GM12878 (cell line): ENCODE results near the gene CDC42SE2. TPM values are rescaled to one million over a fixed set of nuclear protein-coding genes. Genes with fewer than 3 reads are reported as not detected.

ENCODE experiments used
- ATAC-seq: fragments of 200-7000 bp; cut with Tn5 transposase; 3 replicates; pipeline ENCODE4 v1.9.1; 2020; ENCODE audit warnings: mild to moderate bottlenecking, moderate library complexity
- BruUV-seq: library from RNA; stranded (reverse); fragments of 400-500 nt; replicated peaks from 2 replicates; lab custom pipeline; 2021; lab: Mats Ljungman, UMichigan
- CTCF ChIA-PET: fragments of 300-600 bp; sonication (Branson Sonifier 250); formaldehyde crosslinking; extraction: SDS; loops from one replicate; lab custom pipeline; 2021; ENCODE audit warnings: inconsistent platforms; lab: Yijun Ruan, JAX
- POLR2A ChIA-PET: fragments of 350-600 bp; formaldehyde crosslinking; extraction: SDS; loops from one replicate; lab custom pipeline; 2021; ENCODE audit warnings: inconsistent platforms; lab: Charles Lee
- RAD21 ChIA-PET: fragments of 300-600 bp; sonication (Branson Sonifier 250); formaldehyde crosslinking; loops from one replicate; lab custom pipeline; 2023; ENCODE audit warnings: antibody characterized with exemption; ENCODE audit not compliant: unreplicated experiment; lab: Charles Lee
- SMC1A ChIA-PET: fragments of 300-600 bp; sonication (Branson Sonifier 250); formaldehyde crosslinking; loops from one replicate; lab custom pipeline; 2023; ENCODE audit not compliant: unreplicated experiment, uncharacterized antibody; lab: Charles Lee
- DNase-seq: peaks from one replicate; pipeline ENCODE4 v3.0.0-alpha.2; 2011; ENCODE audit warnings: low read depth, low spot score
- FAIRE-seq: peaks from 3 replicates; lab custom pipeline; 2011; peaks lifted over from hg19 to GRCh38; lab: Jason Lieb, UNC
- H2AFZ ChIP-seq: 2 replicates; pipeline ENCODE4 v1.6.0; 2011; ENCODE audit warnings: low read depth, low read length, control low read depth; ENCODE audit not compliant: control insufficient read depth
- H3K27ac ChIP-seq: 2 replicates; pipeline ENCODE4 v1.5.1; 2011; ENCODE audit warnings: control low read depth; ENCODE audit not compliant: control insufficient read depth, insufficient read depth
- H3K27me3 ChIP-seq, 2 experiments: replicated peaks in 1 of 2; 2 replicates each; pipeline versions ENCODE4 v1.6.0 to v1.6.1; 2011; ENCODE audit warnings: low read length in 1 of 2; ENCODE audit not compliant: control insufficient read depth in 2 of 2, insufficient read depth in 2 of 2
- H3K36me3 ChIP-seq, 2 experiments: 2 replicates each; pipeline ENCODE4 v1.5.1; 2011; ENCODE audit warnings: low read length in 1 of 2; ENCODE audit not compliant: control insufficient read depth in 2 of 2, insufficient read depth in 2 of 2
- H3K4me1 ChIP-seq: 2 replicates; pipeline ENCODE4 v1.6.1; 2011; ENCODE audit warnings: mild to moderate bottlenecking, low read length, moderate library complexity, mixed read lengths; ENCODE audit not compliant: control insufficient read depth, insufficient read depth
- H3K4me2 ChIP-seq: 2 replicates; pipeline ENCODE4 v1.6.0; 2011; ENCODE audit warnings: control low read depth; ENCODE audit not compliant: control insufficient read depth, insufficient read depth
- H3K4me3 ChIP-seq: fragments of 200-600 bp; sonication (generic); 2 replicates; pipeline ENCODE4 v1.5.1; 2016
- H3K79me2 ChIP-seq: 2 replicates; pipeline ENCODE4 v1.6.0; 2011; ENCODE audit warnings: low read length; ENCODE audit not compliant: control insufficient read depth, insufficient read depth
- H3K9ac ChIP-seq: 2 replicates; pipeline ENCODE4 v1.8.0; 2011; ENCODE audit warnings: low read length, control low read depth, mixed read lengths; ENCODE audit not compliant: control insufficient read depth, insufficient read depth
- H3K9me3 ChIP-seq: replicated peaks from 3 replicates; pipeline ENCODE4 v1.5.1; 2011; ENCODE audit warnings: mild to moderate bottlenecking, low read length; ENCODE audit not compliant: control insufficient read depth, insufficient read depth
- H4K20me1 ChIP-seq: 2 replicates; pipeline ENCODE4 v1.6.0; 2011; ENCODE audit not compliant: control insufficient read depth, insufficient read depth
- ATF3 ChIP-seq: IDR thresholded peaks from 2 replicates; pipeline ENCODE4 v1.6.1; 2011; ENCODE audit warnings: low read depth, mild to moderate bottlenecking, low read length, moderate library complexity, borderline replicate concordance; ENCODE audit errors: extremely low read depth
- CBX3 ChIP-seq: fragments of 200-600 bp; sonication (generic); IDR thresholded peaks from 2 replicates; pipeline ENCODE4 v1.6.1; 2016; ENCODE audit warnings: low read depth, borderline replicate concordance
- CHD1 ChIP-seq: IDR thresholded peaks from 2 replicates; pipeline ENCODE4 v1.6.1; 2012; ENCODE audit warnings: low read depth, low read length, improper control_type of control experiment
- CREB1 ChIP-seq: IDR thresholded peaks from 2 replicates; pipeline ENCODE4 v1.6.1; 2012; ENCODE audit warnings: low read depth, mild to moderate bottlenecking, inconsistent platforms
- ELK1 ChIP-seq: IDR thresholded peaks from 2 replicates; pipeline ENCODE4 v1.6.1; 2012; ENCODE audit warnings: low read depth, low read length, improper control_type of control experiment
- IKZF1 ChIP-seq: fragments of 450-650 bp; conservative IDR thresholded peaks from 2 replicates; pipeline ENCODE4 v1.6.1; 2017; ENCODE audit warnings: antibody characterized with exemption, mild to moderate bottlenecking
- KDM1A ChIP-seq: fragments of 200-600 bp; sonication (generic); IDR thresholded peaks from 2 replicates; pipeline ENCODE4 v1.6.1; 2016; ENCODE audit warnings: borderline replicate concordance
- MAX ChIP-seq: IDR thresholded peaks from 2 replicates; pipeline ENCODE4 v1.6.1; 2012; ENCODE audit warnings: low read depth, low read length, improper control_type of control experiment
- MXI1 ChIP-seq: fragments of 150-350 bp; IDR thresholded peaks from 2 replicates; pipeline ENCODE4 v1.6.1; 2011; ENCODE audit warnings: low read depth, mild to moderate bottlenecking, inconsistent platforms, low read length, improper control_type of control experiment
- MYB ChIP-seq: fragments of 150-350 bp; IDR thresholded peaks from 2 replicates; pipeline ENCODE4 v1.6.1; 2014; ENCODE audit warnings: mild to moderate bottlenecking, low read depth, low read length, borderline replicate concordance
- NFYB ChIP-seq: IDR thresholded peaks from 2 replicates; pipeline ENCODE4 v1.6.1; 2011; ENCODE audit warnings: low read depth, mild to moderate bottlenecking, low read length, improper control_type of control experiment, moderate library complexity; ENCODE audit not compliant: insufficient read depth
- NKRF ChIP-seq: fragments of 450-650 bp; conservative IDR thresholded peaks from 2 replicates; pipeline ENCODE4 v1.6.1; 2017; ENCODE audit warnings: mild to moderate bottlenecking, moderate library complexity
- PML ChIP-seq: IDR thresholded peaks from 2 replicates; pipeline ENCODE4 v1.6.1; 2012; ENCODE audit warnings: low read length, inconsistent platforms
- RCOR1 ChIP-seq: conservative IDR thresholded peaks from 2 replicates; pipeline ENCODE4 v1.6.1; 2012; ENCODE audit warnings: low read depth, low read length, improper control_type of control experiment
- SMARCA5 ChIP-seq: fragments of 450-650 bp; IDR thresholded peaks from 2 replicates; pipeline ENCODE4 v1.6.1; 2017; ENCODE audit warnings: mild to moderate bottlenecking
- SP1 ChIP-seq: IDR thresholded peaks from one replicate; pipeline ENCODE4 v1.6.1; 2011; ENCODE audit warnings: low read depth, low read length
- SUZ12 ChIP-seq: fragments of 200-600 bp; sonication (generic); IDR thresholded peaks from one replicate; pipeline ENCODE4 v1.6.1; 2018; ENCODE audit warnings: antibody characterized with exemption, mild to moderate bottlenecking; ENCODE audit not compliant: unreplicated experiment
- TCF7 ChIP-seq: IDR thresholded peaks from 2 replicates; pipeline ENCODE4 v1.6.1; 2014; ENCODE audit warnings: antibody characterized with exemption, borderline replicate concordance
- USF1 ChIP-seq: IDR thresholded peaks from 2 replicates; pipeline ENCODE4 v1.6.1; 2011; ENCODE audit warnings: borderline replicate concordance, low read depth, mild to moderate bottlenecking, moderate library complexity, mixed read lengths, low read length; ENCODE audit not compliant: insufficient read depth; ENCODE audit errors: extremely low read length
- WGBS: methylation state at CpG from one replicate; pipeline ENCODE4 v1.1.6; 2016; ENCODE audit warnings: low lambda C conversion rate; ENCODE audit not compliant: insufficient replicate concordance, insufficient coverage; ENCODE audit errors: missing lambda C conversion rate; 5-methylcytosine and 5-hydroxymethylcytosine counted together
- in situ Hi-C: fragments of 300-500 bp; cut with MboI; formaldehyde crosslinking; loops from 9 replicates; pipeline ENCODE4 v1.14.3; 2018; ENCODE audit warnings: mixed read lengths
- intact Hi-C: fragments of 100-400 bp; cut with micrococcal nuclease; formaldehyde crosslinking; loops from one replicate; pipeline ENCODE4 v1.14.2; 2022; ENCODE audit not compliant: unreplicated experiment
- polyA plus RNA-seq, 11 experiments: library from polyadenylated mRNA; depleted of rRNA in 4 of 11; unstranded in 6 of 11; stranded (reverse) in 5 of 11; fragments of >200 nt; fragmentation: Nextera tagmentation in 4 of 11; fragmentation: Illumina TruSeq in 1 of 11; extraction: Ambion mirVana in 4 of 11; extraction: Trizol in 1 of 11; gene quantifications; 1 replicate in 1 of 11; 2 replicates in 10 of 11; pipeline versions ENCODE4 v1.2.1 to v1.2.3, GENCODE V29; 2011 to 2016; ENCODE audit warnings: inconsistent platforms in 2 of 11, missing spikeins in 2 of 11, low read depth in 1 of 11
- total RNA-seq, 4 experiments: library from RNA; depleted of rRNA in 3 of 4; stranded (reverse); fragments of >200 nt in 3 of 4; fragmentation: Illumina TruSeq in 1 of 4; extraction: Trizol in 1 of 4; gene quantifications; 2 replicates each; pipeline versions ENCODE4 v1.2.1 to v1.2.3, GENCODE V29; 2013 to 2021

Gene CDC42SE2
- total and polyA plus RNA-seq, 10 of the 15 experiments (the other 5 are each of a cell fraction or from before 2014, with no cell fraction given): 57.0 to 148 (median 80.3) TPM

GRCh38 chr5:131303537-131303936, 39.7 kb downstream of the CDC42SE2 start:
- WGBS: 100% methylated on average over 1 of the region's 1 CpG
- Histone ChIP-seq H3K27ac (no peak overlapping the region), H2AFZ (no peak overlapping the region), H3K4me3 (no peak overlapping the region), H3K9ac (no peak overlapping the region), H3K36me3 (peaks cover 0 to 14% of the 10 kb centered on the region in 2 experiments; a peak in 3 of 4 replicates), H3K4me1 (no peaks in the 10 kb centered on the region)
- DNase-seq: no peak
- POLR2A ChIA-PET: interaction anchor here (1.1 kb wide), 1 partner anchor 53 kb away, joined by 4 read pairs; no protein-coding TSS in a partner anchor
- ATAC-seq: no peak
- no peak for TF ChIP-seq SUZ12
- no peak for TF ChIP-seq ELK1
- no peak for TF ChIP-seq MYB
- no peak for TF ChIP-seq RCOR1
- TF ChIP-seq CREB1: no peak
- TF ChIP-seq SP1: no peak
- TF ChIP-seq NKRF: no peak
- no peak for TF ChIP-seq NFYB
- TF ChIP-seq KDM1A: no peak
- TF ChIP-seq IKZF1: no peak
- no peak for TF ChIP-seq CBX3
- no peak for TF ChIP-seq TCF7
- TF ChIP-seq MXI1: no peak
- TF ChIP-seq MAX: no peak
- TF ChIP-seq SMARCA5: no peak
- TF ChIP-seq USF1: no peak
- TF ChIP-seq PML: no peak
- TF ChIP-seq CHD1: no peak
- TF ChIP-seq ATF3: no peak
- TF ChIP-seq, all 136 proteins: peak for 0
- H3K4me2 ChIP-seq: no peak overlapping the region
- no peak for FAIRE-seq
- no TSS peak for BruUV-seq
- ChIA-PET SMC1A (interaction anchor here (1.1 to 1.6 kb wide), 2 partner anchors 31 to 38 kb away, joined by 3 read pairs; no protein-coding TSS in a partner anchor), CTCF (interaction anchor here (0.9 to 1.2 kb wide), 2 partner anchors 78 to 111 kb away, joined by 3 to 4 read pairs; no protein-coding TSS in a partner anchor), RAD21 (interaction anchor here (1.0 kb wide), 1 partner anchor 20 kb away, joined by 3 read pairs; no protein-coding TSS in a partner anchor)
- in situ Hi-C loops: no loop called here
- H4K20me1 ChIP-seq: no peaks in the 10 kb centered on the region; the same call in 1 of the 2 replicates
- H3K27me3 ChIP-seq: no peaks in the 10 kb centered on the region
- H3K9me3 ChIP-seq: peaks cover 10% of the 10 kb centered on the region
- intact Hi-C loops: no loop called here
- peaks cover 74% of the 10 kb centered on the region for H3K79me2 ChIP-seq
